Thyroid gland (tissue), 4 donors: ENCODE measurements around the gene SHH. TPM values are rescaled to one million over a fixed set of nuclear protein-coding genes. Genes with fewer than 3 reads are reported as not detected.

ENCODE experiments used
- DNase-seq, 2 donors: peaks; one replicate each; pipeline ENCODE4 v3.0.0-alpha.2; 2019
- H3K27ac ChIP-seq, 3 donors: fragments of 200-600 bp; sonication (generic); 1 replicate in 2 of 3; 2 replicates in 1 of 3; pipeline ENCODE4 v1.5.1; 2016 to 2019; ENCODE audit warnings: mild to moderate bottlenecking in 1 of 3, moderate library complexity in 1 of 3
- H3K27me3 ChIP-seq: fragments of 200-600 bp; sonication (generic); one replicate; pipeline ENCODE4 v1.5.1; 2019
- H3K36me3 ChIP-seq, 2 donors: fragments of 200-600 bp; sonication (generic); one replicate each; pipeline ENCODE4 v1.5.1; 2016 to 2019
- H3K4me1 ChIP-seq, 2 donors: fragments of 200-600 bp; sonication (generic); one replicate each; pipeline ENCODE4 v1.5.1; 2017 to 2019
- H3K4me3 ChIP-seq, 3 donors: fragments of 200-600 bp; sonication (generic); replicated peaks in 1 of 3; 1 replicate in 2 of 3; 2 replicates in 1 of 3; pipeline ENCODE4 v1.5.1; 2016; ENCODE audit warnings: mild to moderate bottlenecking in 1 of 3
- H3K9me3 ChIP-seq: fragments of 200-600 bp; sonication (generic); one replicate; pipeline ENCODE4 v1.5.1; 2017
- CTCF ChIP-seq, 6 experiments: fragments of 200-600 bp in 3 of 6; fragments of 450-650 bp in 3 of 6; sonication (generic) in 3 of 6; IDR thresholded peaks; one replicate each; pipeline ENCODE4 v1.5.1; 2016 to 2019; ENCODE audit warnings: antibody characterized with exemption in 6 of 6, mild to moderate bottlenecking in 2 of 6, inconsistent platforms in 1 of 6, moderate library complexity in 1 of 6
- POLR2A ChIP-seq, 2 donors: fragments of 450-650 bp; IDR thresholded peaks; one replicate each; pipeline ENCODE4 v1.6.1; 2017; ENCODE audit warnings: antibody characterized with exemption in 2 of 2, mild to moderate bottlenecking in 2 of 2, moderate library complexity in 1 of 2
- WGBS, 2 donors: methylation state at CpG; one replicate each; pipeline ENCODE4 v1.1.5; 2017; 5-methylcytosine and 5-hydroxymethylcytosine counted together
- intact Hi-C: fragments of 100-400 bp; cut with DNase I; formaldehyde crosslinking; loops from one replicate; pipeline ENCODE4 v1.15.1; 2023
- total RNA-seq, 4 donors: library from RNA; depleted of rRNA; stranded (reverse); fragments of >200 nt; gene quantifications; one replicate each; pipeline ENCODE4 v1.2.3, GENCODE V29; 2016

Gene SHH
- total RNA-seq, 4 donors from 2014 or later, result not detected

GRCh38 chr7:155753446-155753965 lies 58.8 kb downstream of the SHH start:
- TF ChIP-seq CTCF (IDR thresholded peaks at IDR 0.05) (no peak), POLR2A (IDR thresholded peaks at IDR 0.05) (no peak)
- Histone ChIP-seq H3K4me1 (no peaks in the 10 kb centered on the region), H3K4me3 (no peak overlapping the region), H3K9me3 (no peaks in the 10 kb centered on the region), H3K27me3 (no peaks in the 10 kb centered on the region), H3K36me3 (no peaks in the 10 kb centered on the region), H3K27ac (no peak overlapping the region)
- intact Hi-C loops, result no loop called here
- 90 to 95% methylated on average over 10 of the region's 10 CpGs for WGBS, 2 donors
- DNase-seq, result no peak

- 83 to 84% methylated on average over 9 of the region's 9 CpGs for WGBS, 2 donors
Measured at GRCh38 chr7:155752756-155753445, 59.4 kb downstream of the SHH start.

GRCh38 chr7:155751409-155751808 lies 60.9 kb downstream of the SHH start:
- no peak for DNase-seq
- Histone ChIP-seq H3K27me3 (no peaks in the 10 kb centered on the region), H3K9me3 (no peaks in the 10 kb centered on the region), H3K4me1 (no peaks in the 10 kb centered on the region), H3K36me3 (peaks cover under 1 to 1% of the 10 kb centered on the region in 2 donors), H3K27ac (no peak overlapping the region), H3K4me3 (no peak overlapping the region)
- WGBS, 2 donors, result 90 to 93% methylated on average over 4 of the region's 4 CpGs
- TF ChIP-seq POLR2A (IDR thresholded peaks at IDR 0.05), result no peak
- TF ChIP-seq CTCF (IDR thresholded peaks at IDR 0.05), result no peak
- intact Hi-C loops, result no loop called here

More at GRCh38 chr7:155752756-155753445, 59.4 kb downstream of the SHH start:
- no peak for TF ChIP-seq POLR2A (IDR thresholded peaks at IDR 0.05)
- TF ChIP-seq CTCF (IDR thresholded peaks at IDR 0.05), result no peak
- intact Hi-C loops, result no loop called here
- no peaks in the 10 kb centered on the region for H3K4me1 ChIP-seq
- H3K4me3 ChIP-seq, result no peak overlapping the region
- no peak for DNase-seq
- H3K36me3 ChIP-seq, result no peaks in the 10 kb centered on the region
- no peaks in the 10 kb centered on the region for H3K27me3 ChIP-seq
- no peaks in the 10 kb centered on the region for H3K9me3 ChIP-seq
- H3K27ac ChIP-seq, result no peak overlapping the region

GRCh38 chr7:155750255-155751125 lies 61.8 kb downstream of the SHH start:
- no peak for TF ChIP-seq POLR2A (IDR thresholded peaks at IDR 0.05)
- TF ChIP-seq CTCF (IDR thresholded peaks at IDR 0.05), result no peak
- intact Hi-C loops, result no loop called here
- Histone ChIP-seq H3K4me1 (no peaks in the 10 kb centered on the region), H3K36me3 (peaks cover 10% of the 10 kb centered on the region in 2 donors), H3K27ac (no peak overlapping the region), H3K27me3 (no peaks in the 10 kb centered on the region), H3K4me3 (no peak overlapping the region), H3K9me3 (no peaks in the 10 kb centered on the region)
- 89 to 91% methylated on average over 5 of the region's 5 CpGs for WGBS, 2 donors
- no peak for DNase-seq

Other genes with a start within 250 kb of the SHH start
- gene RBM33, start 167.8 kb downstream of the SHH start, total RNA-seq, result 10 to 100 TPM; 35.7 to 59.9 (median 44.5) TPM